HEK293T (cell line): ENCODE measurements around the gene CBFA2T2.

Experiments used
- BHLHE40 ChIP-seq: fragments of 450-650 bp; IDR thresholded peaks from 2 replicates; pipeline ENCODE4 v1.6.1; 2016; ENCODE audit warnings: mild to moderate bottlenecking, moderate library complexity, borderline replicate concordance
- CTBP1 ChIP-seq: fragments of 450-650 bp; IDR thresholded peaks from 2 replicates; pipeline ENCODE4 v1.6.1; 2016; ENCODE audit warnings: borderline replicate concordance
- FOXA1 ChIP-seq: fragments of 450-650 bp; IDR thresholded peaks from 2 replicates; pipeline ENCODE4 v1.6.1; 2016; ENCODE audit warnings: mild to moderate bottlenecking
- FOXM1 ChIP-seq: fragments of 450-650 bp; IDR thresholded peaks from 2 replicates; pipeline ENCODE4 v1.6.1; 2017; ENCODE audit warnings: mild to moderate bottlenecking, borderline replicate concordance
- HDGF ChIP-seq: fragments of 450-650 bp; IDR thresholded peaks from 2 replicates; pipeline ENCODE4 v1.6.1; 2017; ENCODE audit warnings: antibody characterized with exemption, borderline replicate concordance
- L3MBTL2 ChIP-seq: fragments of 450-650 bp; conservative IDR thresholded peaks from 2 replicates; pipeline ENCODE4 v1.6.1; 2016; ENCODE audit warnings: mild to moderate bottlenecking
- LEF1 ChIP-seq: fragments of 450-650 bp; IDR thresholded peaks from 2 replicates; pipeline ENCODE4 v1.6.1; 2017; ENCODE audit warnings: mild to moderate bottlenecking, borderline replicate concordance
- NFRKB ChIP-seq: fragments of 450-650 bp; IDR thresholded peaks from 2 replicates; pipeline ENCODE4 v1.6.1; 2016; ENCODE audit warnings: mild to moderate bottlenecking, moderate library complexity
- SUZ12 ChIP-seq: fragments of 450-650 bp; IDR thresholded peaks from 2 replicates; pipeline ENCODE4 v1.6.1; 2016; ENCODE audit warnings: mild to moderate bottlenecking
- TARDBP ChIP-seq: fragments of 450-650 bp; IDR thresholded peaks from 2 replicates; pipeline ENCODE4 v1.6.1; 2016
- TF ChIP-seq, protein P1 (sequence below): fragments of 450-650 bp; IDR thresholded peaks from 2 replicates; pipeline ENCODE4 v1.6.1; 2016

DNA sequence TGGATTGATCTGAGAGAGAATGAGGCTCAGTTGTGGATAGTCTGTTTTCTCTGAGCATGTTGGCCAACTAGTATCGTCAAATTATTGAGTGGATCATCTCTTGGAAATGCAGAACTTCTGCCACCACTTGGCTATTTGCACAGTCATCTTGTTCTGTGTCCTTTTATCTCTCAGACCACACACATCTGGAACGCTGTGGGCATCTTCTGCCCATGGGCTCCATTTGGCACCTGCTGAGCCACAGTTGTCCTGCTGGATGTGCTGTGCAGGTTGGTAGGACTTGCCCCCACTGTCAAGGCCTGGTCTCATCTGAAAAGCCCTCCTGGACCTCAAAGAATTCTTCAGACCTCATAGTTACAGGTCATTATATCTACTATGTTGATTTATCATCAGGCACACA is 155.5 kb downstream of the CBFA2T2 start:
- TF ChIP-seq LEF1 (no peak), TARDBP (no peak), FOXA1 (no peak), BHLHE40 (no peak), FOXM1 (no peak), NFRKB (no peak), SUZ12 (no peak), L3MBTL2 (no peak), HDGF (no peak), CTBP1 (no peak)
- TF ChIP-seq, protein P1, sequence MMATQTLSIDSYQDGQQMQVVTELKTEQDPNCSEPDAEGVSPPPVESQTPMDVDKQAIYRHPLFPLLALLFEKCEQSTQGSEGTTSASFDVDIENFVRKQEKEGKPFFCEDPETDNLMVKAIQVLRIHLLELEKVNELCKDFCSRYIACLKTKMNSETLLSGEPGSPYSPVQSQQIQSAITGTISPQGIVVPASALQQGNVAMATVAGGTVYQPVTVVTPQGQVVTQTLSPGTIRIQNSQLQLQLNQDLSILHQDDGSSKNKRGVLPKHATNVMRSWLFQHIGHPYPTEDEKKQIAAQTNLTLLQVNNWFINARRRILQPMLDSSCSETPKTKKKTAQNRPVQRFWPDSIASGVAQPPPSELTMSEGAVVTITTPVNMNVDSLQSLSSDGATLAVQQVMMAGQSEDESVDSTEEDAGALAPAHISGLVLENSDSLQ = no peak
